ENCODE results near the gene TBRG4. TPM values are rescaled to one million over a fixed set of nuclear protein-coding genes. Genes with fewer than 3 reads are reported as not detected.

The TBRG4 gene
- total and polyA plus RNA-seq, 9 donors = 28.6 to 67.5 (median 49.9) TPM

DNA sequence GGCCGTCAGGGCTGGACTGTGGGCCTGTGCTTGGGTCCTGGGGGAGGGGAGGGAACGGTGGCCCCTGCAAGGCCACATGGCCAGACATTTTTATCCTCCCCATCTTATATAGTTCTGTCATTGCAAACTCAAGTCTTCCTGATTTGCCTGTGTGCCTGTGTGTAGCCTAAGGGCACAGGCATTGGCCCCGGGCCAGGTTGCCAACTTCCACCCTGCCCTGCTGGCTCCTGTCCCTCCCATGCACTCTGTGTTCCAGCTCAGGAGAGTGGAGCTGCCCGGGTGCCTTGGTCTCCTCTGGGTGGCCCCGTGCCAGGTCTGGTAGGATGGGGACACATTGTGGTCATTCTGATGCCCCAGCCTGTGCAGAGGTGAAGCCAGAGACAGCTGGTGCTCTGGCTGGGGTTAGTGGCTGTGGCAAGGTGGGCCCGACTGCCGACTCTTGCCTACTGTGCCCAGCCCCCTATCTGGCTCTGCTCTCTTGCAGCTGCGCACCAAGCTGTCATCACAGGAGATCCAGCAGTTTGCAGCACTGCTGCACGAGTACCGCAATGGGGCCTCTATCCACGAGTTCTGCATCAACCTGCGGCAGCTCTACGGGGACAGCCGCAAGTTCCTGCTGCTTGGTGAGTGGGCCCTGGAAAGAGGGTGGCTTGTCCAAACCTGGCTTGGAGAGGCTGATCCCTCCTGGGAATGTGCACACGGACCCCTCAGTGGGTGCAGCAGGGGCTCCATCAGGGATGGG lies 37.5 kb downstream of the TBRG4 start:
- Histone ChIP-seq H3K27ac (no peak overlapping the region), H3K36me3 (no peaks in the 10 kb centered on the region), H3K4me3 (no peak overlapping the region), H3K9me3 (no peaks in the 10 kb centered on the region), H3K4me1 (ENCODE audit: insufficient read depth) (no peaks in the 10 kb centered on the region), H3K27me3 (no peaks in the 10 kb centered on the region)
- intact Hi-C loops (cut with DNase I) = no loop called here
- 80 to 86% (median 84%) methylated on average over 15 of the region's 15 CpGs for WGBS, 3 donors
- no peak for DNase-seq
- TF ChIP-seq, protein P1, sequence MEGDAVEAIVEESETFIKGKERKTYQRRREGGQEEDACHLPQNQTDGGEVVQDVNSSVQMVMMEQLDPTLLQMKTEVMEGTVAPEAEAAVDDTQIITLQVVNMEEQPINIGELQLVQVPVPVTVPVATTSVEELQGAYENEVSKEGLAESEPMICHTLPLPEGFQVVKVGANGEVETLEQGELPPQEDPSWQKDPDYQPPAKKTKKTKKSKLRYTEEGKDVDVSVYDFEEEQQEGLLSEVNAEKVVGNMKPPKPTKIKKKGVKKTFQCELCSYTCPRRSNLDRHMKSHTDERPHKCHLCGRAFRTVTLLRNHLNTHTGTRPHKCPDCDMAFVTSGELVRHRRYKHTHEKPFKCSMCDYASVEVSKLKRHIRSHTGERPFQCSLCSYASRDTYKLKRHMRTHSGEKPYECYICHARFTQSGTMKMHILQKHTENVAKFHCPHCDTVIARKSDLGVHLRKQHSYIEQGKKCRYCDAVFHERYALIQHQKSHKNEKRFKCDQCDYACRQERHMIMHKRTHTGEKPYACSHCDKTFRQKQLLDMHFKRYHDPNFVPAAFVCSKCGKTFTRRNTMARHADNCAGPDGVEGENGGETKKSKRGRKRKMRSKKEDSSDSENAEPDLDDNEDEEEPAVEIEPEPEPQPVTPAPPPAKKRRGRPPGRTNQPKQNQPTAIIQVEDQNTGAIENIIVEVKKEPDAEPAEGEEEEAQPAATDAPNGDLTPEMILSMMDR (IDR thresholded peaks at IDR 0.05) = no peak
- TF ChIP-seq POLR2A (IDR thresholded peaks at IDR 0.05) = no peak
- TF ChIP-seq EP300 (IDR thresholded peaks at IDR 0.05) = no peak

DNA sequence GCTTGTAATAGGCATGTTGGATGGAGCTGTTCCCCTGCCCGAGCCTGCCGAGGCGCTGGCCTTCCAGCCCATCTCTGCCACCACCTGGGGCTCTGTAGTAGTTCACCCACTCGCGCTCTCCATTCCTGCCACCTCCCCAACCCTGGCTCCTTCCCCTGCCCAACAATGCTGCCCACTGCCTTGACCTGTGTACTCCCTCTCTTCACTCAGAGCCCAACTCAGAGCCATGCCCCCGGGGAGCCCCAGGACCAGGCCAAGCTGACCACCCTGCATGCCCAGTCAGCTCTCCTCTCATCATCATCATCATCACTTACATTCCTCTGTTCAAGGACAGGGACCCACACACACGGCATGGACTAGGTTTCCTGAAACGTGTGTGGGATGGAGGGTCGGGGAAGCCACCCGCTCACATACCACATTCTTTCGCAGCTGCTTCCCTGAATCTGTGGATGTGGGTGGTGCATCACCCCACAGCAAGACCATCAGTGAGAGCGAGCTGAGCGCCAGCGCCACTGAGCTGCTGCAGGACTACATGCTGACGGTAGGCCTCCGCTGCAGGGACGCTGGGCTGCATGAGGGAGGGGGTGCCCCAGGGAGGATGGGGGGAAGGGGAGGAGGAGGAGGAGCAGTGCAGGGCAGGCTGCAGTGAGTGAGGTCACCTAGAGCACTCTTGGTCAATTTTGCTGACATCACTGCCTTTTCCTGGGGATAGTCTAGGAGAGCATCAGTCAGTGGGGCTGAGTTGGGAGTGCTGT lies 38.3 kb downstream of the TBRG4 start:
- no peak overlapping the region for H3K4me3 ChIP-seq
- no peaks in the 10 kb centered on the region for H3K27me3 ChIP-seq
- no peak for TF ChIP-seq EP300 (IDR thresholded peaks at IDR 0.05)
- TF ChIP-seq POLR2A (IDR thresholded peaks at IDR 0.05) = no peak
- TF ChIP-seq, protein P1 (IDR thresholded peaks at IDR 0.05) = no peak
- intact Hi-C loops (cut with DNase I) = no loop called here
- no peaks in the 10 kb centered on the region for H3K9me3 ChIP-seq
- no peak for DNase-seq
- no peak overlapping the region for H3K27ac ChIP-seq
- no peaks in the 10 kb centered on the region for H3K36me3 ChIP-seq
- no peaks in the 10 kb centered on the region for H3K4me1 ChIP-seq (ENCODE audit: insufficient read depth)
- 62 to 81% (median 72%) methylated on average over 17 of the region's 17 CpGs for WGBS, 3 donors

DNA sequence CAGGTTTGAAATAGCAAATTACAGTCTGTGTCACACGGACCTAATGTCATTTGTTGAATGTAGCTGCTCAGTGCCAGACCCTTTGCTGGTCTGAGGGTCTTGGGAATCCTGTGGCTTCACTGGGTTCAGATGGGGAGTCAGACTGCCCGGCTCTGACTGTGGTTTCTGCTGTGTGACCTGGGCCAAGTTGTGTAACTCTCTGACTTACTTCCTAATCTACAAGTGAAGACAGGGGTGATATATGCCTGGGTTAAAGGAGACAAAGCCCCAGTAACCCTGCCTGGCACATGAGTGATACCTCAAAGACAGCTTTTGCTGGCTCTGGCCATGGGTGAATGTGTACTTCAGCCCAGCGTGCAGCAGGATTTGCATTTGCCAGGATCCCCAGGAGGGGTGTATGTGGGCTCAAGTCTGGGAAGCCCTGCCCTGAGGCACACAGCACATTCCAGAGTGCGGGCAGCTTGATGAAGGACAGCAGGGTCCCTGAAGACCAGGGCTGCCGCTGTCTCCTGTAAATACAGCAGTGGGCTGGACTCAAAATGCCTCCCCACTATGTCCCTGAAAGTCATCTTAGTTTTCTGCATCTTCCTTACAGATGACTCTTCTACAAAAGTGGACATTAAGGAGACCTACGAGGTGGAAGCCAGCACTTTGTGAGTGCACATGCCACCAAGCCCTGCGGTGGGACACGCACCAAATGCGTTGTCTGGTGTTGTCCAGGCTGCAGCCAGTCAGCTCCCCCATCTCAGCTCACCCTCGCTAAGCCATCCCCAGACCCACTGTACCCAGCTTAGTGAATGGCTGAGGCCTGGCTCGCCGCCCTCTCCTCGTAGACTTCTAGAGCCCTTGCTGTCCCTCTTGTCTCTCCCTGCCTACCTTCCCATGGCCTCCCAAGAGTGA lies 39.1 kb downstream of the TBRG4 start:
- Histone ChIP-seq H3K4me1 (ENCODE audit: insufficient read depth) (no peaks in the 10 kb centered on the region), H3K27ac (no peak overlapping the region), H3K27me3 (no peaks in the 10 kb centered on the region), H3K4me3 (no peak overlapping the region), H3K36me3 (no peaks in the 10 kb centered on the region), H3K9me3 (no peaks in the 10 kb centered on the region)
- WGBS, 3 donors = 85 to 89% (median 86%) methylated on average over 13 of the region's 13 CpGs
- intact Hi-C loops (cut with DNase I) = no loop called here
- TF ChIP-seq, protein P1 (IDR thresholded peaks at IDR 0.05) = no peak
- TF ChIP-seq POLR2A (IDR thresholded peaks at IDR 0.05) (no peak), EP300 (IDR thresholded peaks at IDR 0.05) (no peak)
- DNase-seq = no peak

DNA sequence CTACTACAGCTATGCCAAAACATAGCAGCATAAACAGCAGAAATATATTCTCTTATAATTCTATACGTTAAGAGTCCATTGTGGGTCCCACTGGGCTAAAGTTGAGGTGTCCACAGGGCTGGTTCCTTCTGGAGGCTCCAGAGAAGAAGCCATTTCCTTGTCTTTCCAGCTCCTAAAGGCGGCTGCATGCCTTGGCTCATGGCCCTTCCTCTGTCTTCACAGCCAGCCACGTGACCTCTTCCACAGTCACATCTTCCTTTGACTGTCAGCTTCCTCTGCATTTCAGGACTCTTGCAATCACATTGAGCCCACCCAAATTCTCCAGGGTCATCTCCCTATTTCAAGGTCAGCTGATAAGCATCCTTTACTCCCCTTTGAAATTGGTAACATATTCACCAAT lies 40.0 kb downstream of the TBRG4 start:
- 67 to 85% (median 74%) methylated on average over 3 of the region's 3 CpGs for WGBS, 3 donors
- Histone ChIP-seq H3K27ac (no peak overlapping the region), H3K9me3 (no peaks in the 10 kb centered on the region), H3K4me1 (ENCODE audit: insufficient read depth) (no peaks in the 10 kb centered on the region), H3K36me3 (no peaks in the 10 kb centered on the region), H3K27me3 (no peaks in the 10 kb centered on the region), H3K4me3 (no peak overlapping the region)
- intact Hi-C loops (cut with DNase I) = no loop called here
- DNase-seq = no peak
- no peak for TF ChIP-seq EP300 (IDR thresholded peaks at IDR 0.05)
- TF ChIP-seq, protein P1 (IDR thresholded peaks at IDR 0.05) = no peak
- no peak for TF ChIP-seq POLR2A (IDR thresholded peaks at IDR 0.05)

All from ovary (tissue), 9 donors.